HAP-1 (cell line): ENCODE results near the gene CMIP.

ENCODE experiments used
- DNase-seq, 2 experiments: peaks; one replicate each; pipeline ENCODE4 v3.0.0-alpha.2; 2016 to 2020; ENCODE audit warnings: low spot score in 2 of 2
- H3K27me3 ChIP-seq: fragments of 250-450 bp; sonication (Bioruptor Pico); 2 replicates; pipeline ENCODE4 v1.5.1; 2020; ENCODE audit warnings: low read depth, mild to moderate bottlenecking, moderate library complexity
- H3K36me3 ChIP-seq: fragments of 250-450 bp; sonication (Bioruptor Pico); replicated peaks from 2 replicates; pipeline ENCODE4 v1.5.1; 2020; ENCODE audit warnings: mild to moderate bottlenecking
- H3K4me1 ChIP-seq: fragments of 250-450 bp; sonication (Bioruptor Pico); 2 replicates; pipeline ENCODE4 v1.5.1; 2020; ENCODE audit warnings: mild to moderate bottlenecking
- H3K4me3 ChIP-seq: fragments of 250-450 bp; sonication (Bioruptor Pico); 2 replicates; pipeline ENCODE4 v1.5.1; 2020; ENCODE audit warnings: mild to moderate bottlenecking, moderate library complexity
- H3K9me3 ChIP-seq: fragments of 250-450 bp; sonication (Bioruptor Pico); 2 replicates; pipeline ENCODE4 v1.5.1; 2020; ENCODE audit warnings: mild to moderate bottlenecking, moderate library complexity
- in situ Hi-C: fragments of 300-500 bp; cut with MboI; formaldehyde crosslinking; loops from 3 replicates; pipeline ENCODE4 v1.14.3; 2020; ENCODE audit warnings: low sequenced_read_pairs, inconsistent platforms, mixed read lengths

CMIP gene

DNA sequence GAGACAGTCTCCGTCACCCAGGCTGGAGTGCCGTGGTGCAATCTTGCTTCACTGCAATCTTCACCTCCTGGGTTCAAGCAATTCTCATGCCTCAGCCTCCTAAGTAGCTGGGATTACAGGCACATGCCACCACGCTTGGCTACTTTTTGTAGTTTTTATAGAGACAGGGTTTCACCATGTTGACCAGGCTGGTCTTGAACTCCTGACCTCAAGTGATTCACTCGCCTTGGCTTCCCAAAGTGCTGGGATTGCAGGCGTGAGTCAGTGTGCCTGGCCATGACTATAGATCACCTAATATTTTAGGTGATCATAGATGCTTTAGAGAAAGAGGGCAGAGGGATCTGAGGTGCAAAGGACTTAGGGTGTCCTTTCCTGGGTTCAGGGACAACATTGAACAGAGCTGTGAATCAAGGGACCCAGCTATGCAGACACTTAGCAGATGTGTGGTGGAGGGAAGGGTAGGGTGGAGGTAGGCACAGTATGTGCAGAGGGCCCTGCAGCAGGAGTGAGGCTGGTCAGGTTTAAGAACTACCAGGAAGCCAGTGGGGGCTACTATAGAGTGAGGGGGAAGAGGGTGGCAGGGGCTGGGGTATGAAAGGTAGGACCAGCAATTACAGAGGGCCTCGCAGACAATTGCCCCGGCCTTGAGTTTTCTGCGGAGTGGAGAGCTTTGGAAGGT is 116.5 kb downstream of the CMIP start:
- H3K4me3 ChIP-seq, result no peak overlapping the region
- no peaks in the 10 kb centered on the region for H3K4me1 ChIP-seq
- DNase-seq, result no peak
- no peaks in the 10 kb centered on the region for H3K9me3 ChIP-seq
- H3K36me3 ChIP-seq, result no peaks in the 10 kb centered on the region
- no peaks in the 10 kb centered on the region for H3K27me3 ChIP-seq
- in situ Hi-C loops, result no loop called here

DNA sequence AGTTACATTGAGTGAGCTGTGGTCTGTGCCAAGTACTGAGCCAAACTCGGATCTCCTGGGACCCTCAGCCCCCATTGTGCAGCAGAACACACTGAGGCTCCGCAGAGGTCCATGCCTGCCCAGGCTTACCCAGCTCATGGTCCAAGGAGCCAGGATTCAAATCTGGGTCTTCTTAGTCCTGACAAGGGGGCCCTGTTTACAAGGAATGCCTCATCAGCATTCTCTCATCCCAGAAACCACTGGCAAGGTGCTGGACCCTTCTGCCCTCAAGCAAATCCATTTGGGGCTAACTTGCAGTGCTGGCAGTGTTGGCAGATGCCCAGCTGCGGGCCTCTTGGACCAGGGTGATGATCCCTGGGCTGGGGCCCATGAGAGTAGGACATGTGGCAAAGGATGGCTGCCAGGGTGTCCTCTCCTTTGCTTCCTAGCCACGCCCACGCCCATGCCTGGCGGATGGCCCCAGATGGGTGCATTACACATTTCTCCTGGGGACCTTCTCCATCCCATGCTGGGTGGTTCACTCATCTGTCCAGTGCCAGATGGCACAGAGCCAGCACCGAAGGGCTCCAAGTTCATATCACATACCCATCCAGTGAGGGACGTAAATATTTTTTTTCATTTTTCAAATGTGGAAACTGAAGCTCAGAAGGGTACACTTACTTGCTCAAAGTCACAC is 117.7 kb downstream of the CMIP start:
- no peak for DNase-seq
- Histone ChIP-seq H3K36me3 (no peaks in the 10 kb centered on the region), H3K4me3 (no peak overlapping the region), H3K4me1 (no peaks in the 10 kb centered on the region), H3K27me3 (no peaks in the 10 kb centered on the region), H3K9me3 (no peaks in the 10 kb centered on the region)
- in situ Hi-C loops, result no loop called here

DNA sequence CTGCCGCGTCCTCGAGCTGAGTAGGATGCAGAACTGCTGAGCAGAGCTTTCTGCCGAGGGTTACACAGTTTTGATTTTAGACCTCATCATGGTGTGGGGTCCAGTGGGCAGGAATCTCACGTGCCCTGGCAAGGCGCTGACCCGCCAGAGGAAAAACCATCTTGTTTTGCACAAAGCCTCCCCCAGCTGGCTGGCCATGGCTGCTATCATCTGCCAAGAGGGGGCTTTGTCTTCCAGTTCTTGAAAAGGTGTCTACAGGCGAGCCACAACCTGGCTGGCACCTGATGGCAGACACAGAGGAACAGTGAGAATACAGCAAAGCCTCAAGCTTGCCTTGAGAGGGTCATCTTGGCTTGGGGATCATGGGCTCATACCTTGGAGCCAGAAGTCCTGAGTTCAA is 118.3 kb downstream of the CMIP start:
- Histone ChIP-seq H3K4me3 (no peak overlapping the region), H3K4me1 (no peaks in the 10 kb centered on the region), H3K27me3 (no peaks in the 10 kb centered on the region), H3K36me3 (no peaks in the 10 kb centered on the region), H3K9me3 (no peaks in the 10 kb centered on the region)
- DNase-seq, result no peak
- in situ Hi-C loops, result no loop called here

DNA sequence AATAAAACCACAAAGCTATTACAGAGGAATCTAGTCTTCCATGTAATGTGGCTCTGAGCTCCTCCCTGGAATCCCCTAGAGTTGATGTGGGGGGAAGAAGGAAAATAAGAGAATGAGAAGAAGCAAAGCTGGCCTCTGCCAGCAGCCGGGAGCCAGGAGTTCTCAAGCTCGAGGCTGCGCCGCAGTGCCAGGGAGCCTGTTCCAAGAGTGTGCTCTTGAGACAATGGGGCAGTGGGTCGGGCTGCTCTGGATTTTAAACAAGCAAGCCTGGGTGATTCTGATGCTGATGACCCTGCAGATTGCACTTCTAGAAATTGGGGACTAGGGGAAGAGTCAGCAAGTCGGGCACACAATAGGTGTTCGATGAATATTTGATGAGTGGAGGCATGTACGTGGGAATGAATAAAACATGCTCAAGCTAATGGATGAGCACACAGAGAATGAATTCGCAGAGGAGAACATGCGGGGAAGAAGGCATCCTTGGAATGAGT is 119.9 kb downstream of the CMIP start:
- in situ Hi-C loops, result no loop called here
- Histone ChIP-seq H3K9me3 (no peaks in the 10 kb centered on the region), H3K4me3 (no peak overlapping the region), H3K4me1 (no peaks in the 10 kb centered on the region), H3K36me3 (no peaks in the 10 kb centered on the region), H3K27me3 (no peaks in the 10 kb centered on the region)
- no peak for DNase-seq

DNA sequence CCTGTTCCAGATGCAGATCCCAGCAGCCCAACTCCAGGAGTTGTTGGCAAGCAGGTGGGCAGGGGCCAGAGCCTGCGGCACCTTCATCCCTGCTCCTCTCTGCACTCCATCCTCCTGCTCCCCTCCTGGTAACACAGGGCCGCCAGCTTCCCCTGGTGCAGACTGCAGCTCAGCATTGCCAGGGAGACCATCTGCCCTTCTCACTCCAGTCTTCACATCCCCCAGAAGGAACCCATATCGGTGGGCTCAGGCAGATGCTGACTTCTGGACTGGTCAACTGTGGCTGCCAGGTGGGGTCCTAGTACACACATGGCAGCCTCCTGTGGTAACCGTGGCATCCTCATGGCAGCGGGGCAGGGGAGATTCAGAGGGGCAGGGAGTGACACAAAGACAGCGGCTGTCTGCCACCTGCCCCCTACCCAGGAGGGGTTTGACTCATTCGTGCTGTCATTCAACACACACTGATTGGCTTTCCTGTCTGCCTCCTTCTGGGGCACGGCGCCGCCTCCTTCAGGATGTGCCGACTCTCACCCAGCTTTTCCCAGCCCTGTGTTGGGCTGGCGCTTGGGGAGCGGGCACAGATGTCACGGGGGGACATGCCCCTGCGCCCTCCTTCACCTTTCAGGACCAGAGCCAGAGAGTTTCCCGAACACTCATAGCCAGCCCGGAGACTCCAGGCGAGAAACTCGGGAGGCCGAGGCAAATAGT is 120.9 kb downstream of the CMIP start:
- in situ Hi-C loops, result no loop called here
- no peaks in the 10 kb centered on the region for H3K4me1 ChIP-seq
- DNase-seq, result no peak
- H3K4me3 ChIP-seq, result no peak overlapping the region
- no peaks in the 10 kb centered on the region for H3K27me3 ChIP-seq
- no peaks in the 10 kb centered on the region for H3K36me3 ChIP-seq
- no peaks in the 10 kb centered on the region for H3K9me3 ChIP-seq

DNA sequence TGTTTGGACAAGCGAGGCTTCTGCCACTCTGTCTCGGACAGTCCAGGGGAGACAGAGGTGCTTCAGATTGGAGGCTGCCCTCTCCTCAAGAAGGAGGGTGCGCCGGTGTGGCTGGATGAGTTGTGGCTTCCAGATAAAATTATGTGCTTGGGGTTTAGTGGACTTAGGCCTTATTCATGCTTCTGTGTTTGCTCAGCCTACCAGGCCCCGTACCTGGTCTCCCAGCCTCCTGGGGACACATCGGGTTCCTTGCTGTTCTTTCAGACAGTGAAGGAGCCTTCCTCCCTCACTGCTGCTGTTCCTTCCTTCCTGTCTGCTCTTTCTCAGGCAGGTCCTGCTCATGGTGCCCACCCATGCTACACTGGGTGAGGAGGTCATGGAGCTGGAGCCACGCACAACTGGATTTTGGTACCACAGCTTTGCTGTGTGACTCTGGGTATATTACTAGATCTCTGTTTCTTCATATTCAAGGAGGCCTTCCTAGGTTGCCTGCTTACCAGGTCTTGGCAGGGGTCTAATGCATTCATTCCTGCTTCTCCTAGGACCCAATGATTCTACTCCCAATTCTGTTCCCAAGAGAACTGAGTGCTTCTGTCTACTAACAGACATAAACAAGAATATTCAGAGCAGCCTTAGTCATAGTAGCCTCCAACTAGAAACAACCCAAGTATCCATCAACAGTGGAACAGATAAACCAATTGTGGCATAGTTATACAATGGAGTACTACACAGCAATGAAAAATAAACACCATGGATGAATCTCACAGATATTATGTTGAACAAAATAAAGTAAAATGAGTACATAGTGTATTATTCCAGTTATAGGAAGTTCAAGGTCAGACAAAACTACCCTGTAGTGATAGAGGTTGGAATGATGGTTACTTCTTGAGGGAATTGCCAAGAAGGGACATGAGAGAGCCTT is 121.7 kb downstream of the CMIP start:
- H3K9me3 ChIP-seq, result no peaks in the 10 kb centered on the region
- H3K36me3 ChIP-seq, result no peaks in the 10 kb centered on the region
- H3K4me3 ChIP-seq, result no peak overlapping the region
- DNase-seq, result no peak
- H3K27me3 ChIP-seq, result no peaks in the 10 kb centered on the region
- no peaks in the 10 kb centered on the region for H3K4me1 ChIP-seq
- in situ Hi-C loops, result no loop called here

DNA sequence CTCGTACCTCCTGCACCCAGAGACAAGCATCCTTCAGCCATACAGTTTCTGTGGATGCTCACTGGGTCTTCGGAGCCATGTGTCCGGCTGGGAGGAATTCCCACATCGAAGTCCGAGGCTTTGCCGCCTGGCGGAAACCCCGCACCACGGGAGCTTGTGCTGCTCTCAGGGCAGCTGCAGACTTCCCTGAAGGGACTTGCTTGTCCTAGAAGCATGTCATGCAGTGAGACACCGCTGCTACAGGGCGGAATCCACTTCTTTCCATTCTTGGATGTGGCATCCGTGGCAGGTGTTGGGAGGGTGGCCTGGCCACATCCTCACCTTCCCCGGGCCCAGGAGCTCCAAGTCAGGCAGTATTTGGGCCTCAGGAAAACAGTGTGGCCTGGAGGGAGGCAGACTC is 122.5 kb downstream of the CMIP start:
- H3K4me3 ChIP-seq, result no peak overlapping the region
- no peaks in the 10 kb centered on the region for H3K4me1 ChIP-seq
- no peak for DNase-seq
- no peaks in the 10 kb centered on the region for H3K27me3 ChIP-seq
- no peaks in the 10 kb centered on the region for H3K36me3 ChIP-seq
- no peaks in the 10 kb centered on the region for H3K9me3 ChIP-seq
- in situ Hi-C loops, result no loop called here

DNA sequence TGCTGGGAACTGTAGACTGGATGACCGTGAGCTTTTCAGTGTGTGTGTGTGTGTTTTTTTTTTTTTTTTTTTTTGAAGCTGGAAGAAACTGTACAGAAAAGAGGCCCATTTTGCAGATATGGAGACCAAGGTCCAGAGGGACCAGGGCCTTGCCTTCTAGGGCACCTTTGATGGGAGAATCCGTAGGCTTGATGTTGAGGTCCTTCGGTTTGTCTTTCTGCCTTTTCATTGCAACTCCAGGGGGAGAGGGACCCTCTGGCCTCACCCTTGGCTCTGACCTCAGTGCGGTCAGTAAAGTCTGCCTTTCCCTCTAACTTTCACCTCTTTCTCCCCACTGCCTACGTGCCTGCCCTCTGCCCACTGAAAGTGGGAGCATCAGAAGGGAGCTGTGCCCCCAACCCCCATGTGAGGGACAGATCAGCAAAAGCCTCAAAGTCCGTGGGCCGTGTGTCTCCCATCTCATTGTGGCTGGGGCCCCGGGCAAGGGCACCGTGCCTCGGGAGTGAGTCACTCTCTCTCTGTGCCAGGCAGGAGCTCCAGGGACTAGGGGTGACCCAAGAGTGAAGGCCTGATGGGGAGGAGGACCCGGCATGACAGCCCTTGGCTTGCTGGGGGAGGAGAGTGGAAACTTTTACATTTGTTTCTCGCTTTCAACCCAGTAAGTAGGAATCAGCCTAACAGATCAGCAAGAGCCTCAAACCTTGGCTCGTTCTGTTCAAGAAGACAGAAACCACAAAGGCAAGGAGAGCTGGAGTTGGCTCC is 123.6 kb downstream of the CMIP start:
- Histone ChIP-seq H3K4me3 (no peak overlapping the region), H3K4me1 (no peaks in the 10 kb centered on the region), H3K36me3 (no peaks in the 10 kb centered on the region), H3K9me3 (no peaks in the 10 kb centered on the region), H3K27me3 (no peaks in the 10 kb centered on the region)
- in situ Hi-C loops, result no loop called here
- DNase-seq, result no peak

DNA sequence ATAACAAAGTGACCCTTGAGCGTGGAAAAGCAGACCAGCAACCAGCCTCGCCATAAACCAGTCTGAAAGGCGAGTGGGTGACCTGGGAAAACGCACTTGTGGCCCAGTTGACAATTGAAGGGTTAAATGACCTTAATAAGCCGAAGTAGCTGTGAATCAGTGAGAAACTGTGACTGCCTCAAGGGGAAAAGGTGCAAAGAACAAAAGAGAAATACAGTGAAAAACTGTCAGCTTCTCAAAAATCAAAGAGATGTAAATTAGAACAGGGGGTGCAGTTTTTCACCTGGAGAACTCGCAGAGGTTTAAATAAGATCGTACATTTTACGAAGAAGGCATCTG is 124.1 kb downstream of the CMIP start:
- Histone ChIP-seq H3K36me3 (no peaks in the 10 kb centered on the region), H3K4me3 (no peak overlapping the region), H3K9me3 (no peaks in the 10 kb centered on the region), H3K27me3 (no peaks in the 10 kb centered on the region), H3K4me1 (no peaks in the 10 kb centered on the region)
- DNase-seq, result no peak
- in situ Hi-C loops, result no loop called here

DNA sequence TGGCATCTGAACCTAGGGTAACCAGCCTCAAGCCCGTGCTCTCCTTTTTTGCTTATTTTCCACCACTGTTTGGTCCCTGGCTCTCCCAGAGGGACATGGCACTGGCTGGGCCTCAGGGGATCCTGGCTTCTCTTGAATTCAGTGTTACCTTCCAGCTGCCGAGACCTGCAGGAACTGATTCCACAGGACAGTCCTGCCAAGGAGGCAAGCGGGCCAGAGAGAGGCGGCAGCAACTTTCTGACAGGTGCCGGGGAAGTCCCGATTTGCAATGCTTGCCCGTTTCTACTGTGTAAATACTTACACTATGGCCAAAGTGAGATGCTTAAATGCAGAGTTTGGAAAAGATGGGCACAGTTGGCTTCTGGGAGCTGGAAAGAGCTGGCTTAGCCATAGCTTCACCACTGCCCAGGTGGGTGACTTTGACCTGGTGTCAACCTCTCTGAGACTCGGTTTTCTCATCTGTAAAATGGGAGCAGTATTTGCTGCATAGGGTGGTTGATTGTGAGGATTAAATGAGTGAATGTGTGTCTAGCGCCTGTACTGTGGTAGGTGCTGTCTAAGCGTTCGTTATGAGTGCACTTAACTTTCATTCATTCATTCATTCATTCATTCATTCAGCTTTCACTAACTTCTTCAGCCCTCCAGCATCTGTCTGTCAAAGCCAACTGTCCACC is 124.9 kb downstream of the CMIP start:
- Histone ChIP-seq H3K27me3 (no peaks in the 10 kb centered on the region), H3K4me3 (no peak overlapping the region), H3K9me3 (no peaks in the 10 kb centered on the region), H3K4me1 (no peaks in the 10 kb centered on the region), H3K36me3 (no peaks in the 10 kb centered on the region)
- in situ Hi-C loops, result no loop called here
- no peak for DNase-seq

DNA sequence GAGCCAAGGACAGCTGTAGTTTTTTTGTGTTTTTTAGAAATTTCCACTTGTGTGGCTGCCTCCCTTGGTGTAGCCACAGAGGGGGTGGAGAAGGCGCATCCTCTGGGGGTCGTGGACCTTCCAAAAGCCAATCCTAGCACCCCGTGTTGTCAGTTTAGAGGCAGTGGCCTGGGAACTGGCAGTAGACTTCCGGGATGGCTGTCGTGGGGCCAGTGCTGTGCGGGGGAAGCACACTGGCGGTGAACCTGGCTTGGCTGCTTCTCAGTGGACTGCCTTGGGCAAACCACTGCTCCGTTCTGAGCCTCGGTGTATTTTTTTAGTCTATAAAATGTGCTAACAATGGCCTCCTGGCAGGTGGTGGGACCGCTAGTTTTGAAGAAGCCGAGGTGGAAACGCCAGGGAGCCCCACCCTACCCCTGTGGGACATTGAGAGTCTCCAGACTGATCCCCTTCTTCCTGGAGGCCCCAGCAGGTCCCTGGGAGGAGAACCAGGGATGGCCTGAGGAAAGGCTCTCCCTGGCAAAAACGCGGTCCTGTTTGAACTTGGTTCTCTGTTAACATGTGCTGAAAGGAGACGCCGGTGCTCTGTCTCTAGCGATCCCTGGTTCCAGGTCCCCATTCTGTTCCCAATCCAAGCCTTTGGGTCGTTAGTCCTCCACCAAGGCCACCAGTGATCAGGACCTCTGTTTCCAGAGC is 125.7 kb downstream of the CMIP start:
- DNase-seq, result no peak
- no peaks in the 10 kb centered on the region for H3K4me1 ChIP-seq
- in situ Hi-C loops, result no loop called here
- H3K27me3 ChIP-seq, result no peaks in the 10 kb centered on the region
- H3K9me3 ChIP-seq, result no peaks in the 10 kb centered on the region
- no peak overlapping the region for H3K4me3 ChIP-seq
- no peaks in the 10 kb centered on the region for H3K36me3 ChIP-seq

DNA sequence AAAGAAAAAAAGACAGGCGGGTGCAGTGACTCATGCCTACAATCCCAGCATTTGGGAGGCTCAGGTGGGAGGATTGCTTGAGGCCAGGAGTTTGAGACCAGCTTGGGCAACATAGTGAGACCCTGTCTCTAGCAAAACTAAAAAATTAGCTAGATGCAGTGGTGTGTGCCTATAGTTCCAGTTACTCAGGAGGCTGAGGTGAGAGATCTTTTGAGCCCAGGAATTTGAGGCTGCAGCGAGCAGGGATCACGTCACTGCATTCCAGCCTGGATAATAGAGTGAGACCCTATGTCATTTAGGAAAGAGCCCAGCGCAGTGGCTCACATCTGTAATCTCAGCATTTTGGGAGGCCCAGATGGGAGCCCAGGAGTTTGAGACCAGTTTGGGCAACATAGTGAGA is 126.6 kb downstream of the CMIP start:
- H3K4me1 ChIP-seq, result no peaks in the 10 kb centered on the region
- in situ Hi-C loops, result no loop called here
- H3K9me3 ChIP-seq, result no peaks in the 10 kb centered on the region
- no peaks in the 10 kb centered on the region for H3K27me3 ChIP-seq
- no peak overlapping the region for H3K4me3 ChIP-seq
- DNase-seq, result no peak
- H3K36me3 ChIP-seq, result no peaks in the 10 kb centered on the region
